ENCODE results near the gene BEND3. TPM values are rescaled to one million over a fixed set of nuclear protein-coding genes. Genes with fewer than 3 reads are reported as not detected.

The BEND3 gene
- total RNA-seq, 4 donors from 2014 or later, result 1.5 to 9.1 (median 3.4) TPM

GRCh38 chr6:107057679-107058078 lies 57.6 kb downstream of the BEND3 start:
- DNase-seq, result no peak
- H3K27ac ChIP-seq, result no peak overlapping the region
- TF ChIP-seq, protein P1, sequence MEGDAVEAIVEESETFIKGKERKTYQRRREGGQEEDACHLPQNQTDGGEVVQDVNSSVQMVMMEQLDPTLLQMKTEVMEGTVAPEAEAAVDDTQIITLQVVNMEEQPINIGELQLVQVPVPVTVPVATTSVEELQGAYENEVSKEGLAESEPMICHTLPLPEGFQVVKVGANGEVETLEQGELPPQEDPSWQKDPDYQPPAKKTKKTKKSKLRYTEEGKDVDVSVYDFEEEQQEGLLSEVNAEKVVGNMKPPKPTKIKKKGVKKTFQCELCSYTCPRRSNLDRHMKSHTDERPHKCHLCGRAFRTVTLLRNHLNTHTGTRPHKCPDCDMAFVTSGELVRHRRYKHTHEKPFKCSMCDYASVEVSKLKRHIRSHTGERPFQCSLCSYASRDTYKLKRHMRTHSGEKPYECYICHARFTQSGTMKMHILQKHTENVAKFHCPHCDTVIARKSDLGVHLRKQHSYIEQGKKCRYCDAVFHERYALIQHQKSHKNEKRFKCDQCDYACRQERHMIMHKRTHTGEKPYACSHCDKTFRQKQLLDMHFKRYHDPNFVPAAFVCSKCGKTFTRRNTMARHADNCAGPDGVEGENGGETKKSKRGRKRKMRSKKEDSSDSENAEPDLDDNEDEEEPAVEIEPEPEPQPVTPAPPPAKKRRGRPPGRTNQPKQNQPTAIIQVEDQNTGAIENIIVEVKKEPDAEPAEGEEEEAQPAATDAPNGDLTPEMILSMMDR (IDR thresholded peaks at IDR 0.05), result no peak
- TF ChIP-seq POLR2A (IDR thresholded peaks at IDR 0.05), result no peak
- no peaks in the 10 kb centered on the region for H3K36me3 ChIP-seq
- H3K9me3 ChIP-seq, result no peaks in the 10 kb centered on the region
- intact Hi-C loops (cut with DNase I; ENCODE audit: low total_unique reads), result no loop called here
- H3K4me1 ChIP-seq, result no peaks in the 10 kb centered on the region
- H3K27me3 ChIP-seq, result no peaks in the 10 kb centered on the region
- no peak overlapping the region for H3K4me3 ChIP-seq

- Histone ChIP-seq H3K4me1 (no peaks in the 10 kb centered on the region), H3K4me3 (no peak overlapping the region), H3K27me3 (no peaks in the 10 kb centered on the region), H3K36me3 (no peaks in the 10 kb centered on the region), H3K27ac (no peak overlapping the region), H3K9me3 (no peaks in the 10 kb centered on the region)
- TF ChIP-seq, protein P1 (IDR thresholded peaks at IDR 0.05), result no peak
- no peak for TF ChIP-seq POLR2A (IDR thresholded peaks at IDR 0.05)
- no peak for DNase-seq
- intact Hi-C loops (cut with DNase I; ENCODE audit: low total_unique reads), result no loop called here
Observed at GRCh38 chr6:107056796-107057195, 58.5 kb downstream of the BEND3 start.

DNA sequence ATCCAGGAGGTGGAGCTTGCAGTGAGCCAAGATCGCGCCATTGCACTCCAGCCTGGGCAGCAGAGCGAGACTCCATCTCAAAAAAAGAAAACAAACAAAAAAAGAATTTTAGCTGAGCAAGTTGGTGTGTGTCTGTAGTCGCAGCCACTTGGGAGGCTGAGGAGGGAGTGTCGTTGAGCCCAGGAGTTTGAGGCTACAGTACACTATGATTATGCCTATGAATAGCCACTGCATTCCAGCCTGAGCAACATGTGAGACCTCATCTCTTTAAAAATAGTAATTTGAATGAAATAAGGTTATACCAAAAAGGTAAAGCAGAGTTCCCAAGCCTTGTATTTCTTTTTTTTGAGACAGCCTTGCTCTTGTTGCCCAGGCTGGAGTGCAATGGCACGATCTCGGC lies 67.5 kb downstream of the BEND3 start:
- no peaks in the 10 kb centered on the region for H3K36me3 ChIP-seq
- no peaks in the 10 kb centered on the region for H3K4me1 ChIP-seq
- H3K27ac ChIP-seq, result no peak overlapping the region
- DNase-seq, result no peak
- TF ChIP-seq POLR2A (IDR thresholded peaks at IDR 0.05), result no peak
- TF ChIP-seq, protein P1 (IDR thresholded peaks at IDR 0.05), result no peak
- H3K27me3 ChIP-seq, result no peaks in the 10 kb centered on the region
- no peak overlapping the region for H3K4me3 ChIP-seq
- intact Hi-C loops (cut with DNase I; ENCODE audit: low total_unique reads), result no loop called here
- H3K9me3 ChIP-seq, result no peaks in the 10 kb centered on the region

GRCh38 chr6:107045826-107046675 lies 69.3 kb downstream of the BEND3 start:
- no peaks in the 10 kb centered on the region for H3K27me3 ChIP-seq
- no peak for DNase-seq
- intact Hi-C loops (cut with DNase I; ENCODE audit: low total_unique reads), result no loop called here
- no peaks in the 10 kb centered on the region for H3K36me3 ChIP-seq
- H3K9me3 ChIP-seq, result no peaks in the 10 kb centered on the region
- TF ChIP-seq, protein P1 (IDR thresholded peaks at IDR 0.05), result no peak
- no peak for TF ChIP-seq POLR2A (IDR thresholded peaks at IDR 0.05)
- no peak overlapping the region for H3K27ac ChIP-seq
- no peaks in the 10 kb centered on the region for H3K4me1 ChIP-seq
- no peak overlapping the region for H3K4me3 ChIP-seq

- no peak for TF ChIP-seq POLR2A (IDR thresholded peaks at IDR 0.05)
- TF ChIP-seq, protein P1 (IDR thresholded peaks at IDR 0.05), result no peak
- no peaks in the 10 kb centered on the region for H3K36me3 ChIP-seq
- H3K9me3 ChIP-seq, result no peaks in the 10 kb centered on the region
- no peak overlapping the region for H3K4me3 ChIP-seq
- no peaks in the 10 kb centered on the region for H3K4me1 ChIP-seq
- no peaks in the 10 kb centered on the region for H3K27me3 ChIP-seq
- DNase-seq, result no peak
- intact Hi-C loops (cut with DNase I; ENCODE audit: low total_unique reads), result no loop called here
- no peak overlapping the region for H3K27ac ChIP-seq
Observed at GRCh38 chr6:107033126-107033525, 82.2 kb downstream of the BEND3 start.
